H9 (cell line): ENCODE results near the gene AFDN. TPM values are rescaled to one million over a fixed set of nuclear protein-coding genes. Genes with fewer than 3 reads are reported as not detected.

Experiments used
- DNase-seq: peaks from one replicate; pipeline ENCODE4 v3.0.0-alpha.2; 2017
- H2AFZ ChIP-seq: one replicate; pipeline ENCODE4 v1.6.1; 2013; ENCODE audit warnings: mild to moderate bottlenecking, low read length, control low read depth, moderate library complexity
- H2AK5ac ChIP-seq: 2 replicates; pipeline ENCODE4 v1.6.1; 2013; ENCODE audit warnings: low read length, control low read depth, mixed read lengths; ENCODE audit not compliant: insufficient read length
- H2BK120ac ChIP-seq: one replicate; pipeline ENCODE4 v1.6.1; 2013; ENCODE audit warnings: low read depth, mild to moderate bottlenecking, low read length, control low read depth, inconsistent platforms; ENCODE audit not compliant: poor library complexity, severe bottlenecking
- H2BK12ac ChIP-seq: 2 replicates; pipeline ENCODE4 v1.6.1; 2013; ENCODE audit warnings: low read length, control low read depth, mixed read lengths, low read depth; ENCODE audit not compliant: insufficient read length
- H2BK15ac ChIP-seq: 2 replicates; pipeline ENCODE4 v1.6.1; 2013; ENCODE audit warnings: low read depth, low read length, control low read depth
- H2BK20ac ChIP-seq: one replicate; pipeline ENCODE4 v1.6.1; 2013; ENCODE audit warnings: low read depth, mild to moderate bottlenecking, low read length, control low read depth, inconsistent platforms; ENCODE audit not compliant: poor library complexity, severe bottlenecking
- H2BK5ac ChIP-seq: 2 replicates; pipeline ENCODE4 v1.6.1; 2013; ENCODE audit warnings: low read length, control low read depth, mixed read lengths; ENCODE audit not compliant: insufficient read length
- H3K14ac ChIP-seq: 2 replicates; pipeline ENCODE4 v1.6.1; 2013; ENCODE audit warnings: low read length, control low read depth; ENCODE audit not compliant: insufficient read depth
- H3K18ac ChIP-seq: 2 replicates; pipeline ENCODE4 v1.6.1; 2013; ENCODE audit warnings: low read depth, mild to moderate bottlenecking, mixed read lengths, low read length, control low read depth; ENCODE audit not compliant: insufficient read length
- H3K23ac ChIP-seq: 2 replicates; pipeline ENCODE4 v1.6.1; 2013; ENCODE audit warnings: low read length, control low read depth, mixed read lengths, low read depth; ENCODE audit not compliant: insufficient read length
- H3K23me2 ChIP-seq: 2 replicates; pipeline ENCODE4 v1.6.1; 2013; ENCODE audit warnings: low read depth, mild to moderate bottlenecking, mixed read lengths, low read length, control low read depth; ENCODE audit not compliant: insufficient read length, poor library complexity, severe bottlenecking
- H3K27ac ChIP-seq: 2 replicates; pipeline ENCODE4 v1.5.1; 2013; ENCODE audit warnings: low read length, control low read depth, mixed read lengths, low read depth; ENCODE audit not compliant: insufficient read length
- H3K27me3 ChIP-seq: 2 replicates; pipeline ENCODE4 v1.6.1; 2013; ENCODE audit warnings: low read length, control low read depth, inconsistent platforms; ENCODE audit not compliant: insufficient read depth
- H3K4ac ChIP-seq: 2 replicates; pipeline ENCODE4 v1.6.1; 2013; ENCODE audit warnings: low read depth, mild to moderate bottlenecking, control low read depth, inconsistent platforms, low read length, moderate library complexity
- H3K4me1 ChIP-seq: 2 replicates; pipeline ENCODE4 v1.6.1; 2013; ENCODE audit warnings: low read length, control low read depth, inconsistent platforms; ENCODE audit not compliant: insufficient read depth
- H3K4me2 ChIP-seq: 2 replicates; pipeline ENCODE4 v1.6.1; 2013; ENCODE audit warnings: low read length, control low read depth, mixed read lengths; ENCODE audit not compliant: insufficient read length, insufficient read depth
- H3K56ac ChIP-seq: 2 replicates; pipeline ENCODE4 v1.6.1; 2013; ENCODE audit warnings: low read depth, mild to moderate bottlenecking, mixed read lengths, low read length, control low read depth; ENCODE audit not compliant: insufficient read length
- H3K79me1 ChIP-seq: 2 replicates; pipeline ENCODE4 v1.6.1; 2013; ENCODE audit warnings: low read depth, mild to moderate bottlenecking, moderate library complexity, low read length, control low read depth, inconsistent platforms; ENCODE audit not compliant: insufficient read depth, poor library complexity, severe bottlenecking
- H3K79me2 ChIP-seq: 2 replicates; pipeline ENCODE4 v1.6.1; 2013; ENCODE audit warnings: low read length, control low read depth, inconsistent platforms; ENCODE audit not compliant: insufficient read depth
- H3K9ac ChIP-seq: 2 replicates; pipeline ENCODE4 v1.6.1; 2013; ENCODE audit warnings: low read length, control low read depth, mixed read lengths; ENCODE audit not compliant: insufficient read length; ENCODE audit errors: extremely low read depth
- H3K9me3 ChIP-seq: one replicate; pipeline ENCODE4 v1.6.1; 2013; ENCODE audit warnings: low read depth, low read length, inconsistent platforms; ENCODE audit not compliant: control insufficient read depth
- H3T11ph ChIP-seq: one replicate; pipeline ENCODE4 v1.6.1; 2013; ENCODE audit warnings: mild to moderate bottlenecking, low read length, control low read depth, inconsistent platforms
- H4K20me1 ChIP-seq: one replicate; pipeline ENCODE4 v1.6.1; 2013; ENCODE audit not compliant: control insufficient read depth, insufficient read length, insufficient read depth
- H4K5ac ChIP-seq: 2 replicates; pipeline ENCODE4 v1.6.1; 2013; ENCODE audit warnings: low read depth, mild to moderate bottlenecking, mixed read lengths, low read length, control low read depth; ENCODE audit not compliant: insufficient read length
- H4K8ac ChIP-seq: replicated peaks from 2 replicates; pipeline ENCODE4 v1.6.1; 2013; ENCODE audit warnings: low read length, control low read depth, mixed read lengths, low read depth; ENCODE audit not compliant: insufficient read length
- H4K91ac ChIP-seq: 2 replicates; pipeline ENCODE4 v1.6.1; 2013; ENCODE audit warnings: low read depth, mild to moderate bottlenecking, moderate library complexity, mixed read lengths, low read length, control low read depth; ENCODE audit not compliant: insufficient read length
- H3K27ac Mint-ChIP-seq, 3 experiments: 2 replicates in 2 of 3; 3 replicates in 1 of 3; pipeline ENCODE4 v1.8.0; 2020 to 2021; ENCODE audit warnings: mixed read lengths in 3 of 3, mild to moderate bottlenecking in 1 of 3, moderate library complexity in 1 of 3
- H3K27me3 Mint-ChIP-seq: 2 replicates; pipeline ENCODE4 v1.8.0; 2021; ENCODE audit warnings: low read depth, mild to moderate bottlenecking, moderate library complexity, mixed read lengths
- H3K36me3 Mint-ChIP-seq, 3 experiments: 2 replicates in 2 of 3; 3 replicates in 1 of 3; pipeline ENCODE4 v1.8.0; 2020 to 2021; ENCODE audit warnings: low read depth in 3 of 3, mixed read lengths in 3 of 3; ENCODE audit not compliant: insufficient read depth in 1 of 3
- H3K4me1 Mint-ChIP-seq, 2 experiments: 2 replicates each; pipeline ENCODE4 v1.8.0; 2020; ENCODE audit warnings: mixed read lengths in 2 of 2
- H3K4me3 Mint-ChIP-seq, 2 experiments: 2 replicates in 1 of 2; 3 replicates in 1 of 2; pipeline ENCODE4 v1.8.0; 2020 to 2021; ENCODE audit warnings: mild to moderate bottlenecking in 2 of 2, mixed read lengths in 2 of 2, moderate library complexity in 1 of 2
- H3K9me3 Mint-ChIP-seq, 2 experiments: 2 replicates in 1 of 2; 3 replicates in 1 of 2; pipeline ENCODE4 v1.8.0; 2020; ENCODE audit warnings: mild to moderate bottlenecking in 2 of 2, mixed read lengths in 2 of 2, moderate library complexity in 1 of 2
- CTCF ChIP-seq: fragments of 200-600 bp; sonication (generic); conservative IDR thresholded peaks from 3 replicates; pipeline ENCODE4 v1.8.0; 2021; ENCODE audit warnings: antibody characterized with exemption, mild to moderate bottlenecking
- WGBS: extraction: QIAGEN DNeasy Blood & Tissue Kit; methylation state at CpG from one replicate; pipeline ENCODE4 v1.1.7; 2013; ENCODE audit warnings: missing lambda C conversion rate, low lambda C conversion rate, mixed read lengths; ENCODE audit not compliant: insufficient read length; ENCODE audit errors: extremely low coverage; 5-methylcytosine and 5-hydroxymethylcytosine counted together
- total RNA-seq: library from RNA; stranded (reverse); gene quantifications from 2 replicates; pipeline ENCODE4 v1.2.1, GENCODE V29; 2021

Gene AFDN
- total RNA-seq, 1 experiment from 2014 or later: 157 TPM

GRCh38 chr6:168018664-168019063, 192.0 kb downstream of the AFDN start:
- WGBS: no CpG with 5 or more reads among the region's 15 CpGs
- no peak for DNase-seq
- Histone ChIP-seq H2BK20ac (no peak overlapping the region), H2BK12ac (no peak overlapping the region), H4K91ac (no peak overlapping the region), H3K9ac (no peak overlapping the region), H3K4me1 (no peaks in the 10 kb centered on the region), H2BK5ac (no peak overlapping the region), H3K18ac (no peak overlapping the region), H3K4ac (no peak overlapping the region), H3K23ac (no peak overlapping the region), H4K8ac (no peak overlapping the region), H2BK120ac (no peak overlapping the region), H2AK5ac (no peak overlapping the region), H3K56ac (no peak overlapping the region), H3T11ph (no peak overlapping the region), H3K4me2 (no peak overlapping the region), H4K20me1 (no peaks in the 10 kb centered on the region), H3K27ac (no peak overlapping the region), H3K23me2 (no peaks in the 10 kb centered on the region), H3K79me2 (no peaks in the 10 kb centered on the region), H3K27me3 (no peaks in the 10 kb centered on the region), H2AFZ (no peak overlapping the region), H3K79me1 (no peaks in the 10 kb centered on the region), H3K9me3 (no peaks in the 10 kb centered on the region), H3K14ac (no peak overlapping the region), H2BK15ac (no peak overlapping the region), H4K5ac (no peak overlapping the region)
- Mint-ChIP-seq H3K27ac (no peak overlapping the region), H3K4me3 (no peak overlapping the region), H3K27me3 (no peaks in the 10 kb centered on the region; the same call in 1 of the 2 replicates), H3K9me3 (peaks cover 1 to 4% of the 10 kb centered on the region in 2 experiments; a peak in 2 of 5 replicates), H3K4me1 (peaks cover 13 to 14% of the 10 kb centered on the region in 2 experiments), H3K36me3 (peaks cover 0 to 11% (median 0%) of the 10 kb centered on the region in 3 experiments; a peak in 3 of 7 replicates)
- TF ChIP-seq CTCF: no peak
